Activated B cell treated with CpG ODN at 0.5 μM for 24 hours (primary cell): ENCODE measurements around the gene LIMK1. TPM values are rescaled to one million over a fixed set of nuclear protein-coding genes. Genes with fewer than 3 reads are reported as not detected.
A peak's percentile ranks its signal among the peaks of the same experiment; 100 is the strongest.

Experiments
- ATAC-seq: fragments of 200-7000 bp; cut with Tn5 transposase; one replicate; pipeline ENCODE4 v1.10.0; 2021; ENCODE audit warnings: low read depth, mild to moderate bottlenecking, moderate library complexity
- CTCF ChIA-PET: fragments of 350-600 bp; sonication (Branson Sonifier 250); formaldehyde crosslinking; loops from one replicate; lab custom pipeline; 2021; ENCODE audit warnings: antibody characterized with exemption; lab: Charles Lee
- POLR2A ChIA-PET: fragments of 350-600 bp; sonication (Branson Sonifier 250); formaldehyde crosslinking; loops from one replicate; lab custom pipeline; 2021; ENCODE audit warnings: antibody characterized with exemption; lab: Charles Lee
- DNase-seq: peaks from one replicate; pipeline ENCODE4 v3.0.0; 2022
- H3K27ac Mint-ChIP-seq: one replicate; pipeline ENCODE4 v1.8.0; 2020; ENCODE audit warnings: mixed read lengths
- H3K27me3 Mint-ChIP-seq: one replicate; pipeline ENCODE4 v1.8.0; 2021; ENCODE audit warnings: mixed read lengths
- H3K36me3 Mint-ChIP-seq: one replicate; pipeline ENCODE4 v1.8.0; 2021; ENCODE audit warnings: low read depth, mixed read lengths
- H3K4me1 Mint-ChIP-seq: one replicate; pipeline ENCODE4 v1.8.0; 2021; ENCODE audit warnings: mixed read lengths
- H3K4me3 Mint-ChIP-seq: one replicate; pipeline ENCODE4 v1.8.0; 2020; ENCODE audit warnings: mild to moderate bottlenecking, mixed read lengths
- H3K9me3 Mint-ChIP-seq: one replicate; pipeline ENCODE4 v1.8.0; 2020; ENCODE audit warnings: mixed read lengths
- CTCF ChIP-seq: fragments of 200-600 bp; IDR thresholded peaks from one replicate; pipeline ENCODE4 v1.8.0; 2022; ENCODE audit warnings: antibody characterized with exemption, mild to moderate bottlenecking
- intact Hi-C: fragments of 100-400 bp; cut with micrococcal nuclease; formaldehyde crosslinking; loops from one replicate; pipeline ENCODE4 v1.15.1; 2024
- total RNA-seq: library from RNA; stranded (reverse); gene quantifications from 2 replicates; pipeline ENCODE4 v1.2.3, GENCODE V29; 2022

Gene LIMK1
- total RNA-seq, 1 donor from 2014 or later = 59.6 TPM

GRCh38 chr7:74071121-74071520, 12.5 kb upstream of the LIMK1 start:
- TF ChIP-seq CTCF = no peak
- Mint-ChIP-seq H3K4me3 (no peak overlapping the region), H3K4me1 (peaks cover 2% of the 10 kb centered on the region), H3K9me3 (no peaks in the 10 kb centered on the region), H3K27me3 (no peaks in the 10 kb centered on the region), H3K36me3 (no peaks in the 10 kb centered on the region), H3K27ac (no peak overlapping the region)
- intact Hi-C loops = no loop called here
- CTCF ChIA-PET = interaction anchor here (1.0 to 4.9 kb wide), 2 partner anchors 9 to 330 kb away, joined by 3 to 30 read pairs; no protein-coding TSS in a partner anchor
- POLR2A ChIA-PET = interaction anchor here (0.6 kb wide), 1 partner anchor 139 kb away, joined by 3 read pairs; the partner anchor contains the start of gene LAT2
- no peak for ATAC-seq
- no peak for DNase-seq

GRCh38 chr7:74074770-74075169, 8.8 kb upstream of the LIMK1 start:
- H3K27me3 Mint-ChIP-seq = no peaks in the 10 kb centered on the region
- intact Hi-C loops = no loop called here
- no peak overlapping the region for H3K27ac Mint-ChIP-seq
- no peak for ATAC-seq
- H3K36me3 Mint-ChIP-seq = no peaks in the 10 kb centered on the region
- TF ChIP-seq CTCF = no peak
- H3K4me3 Mint-ChIP-seq = no peak overlapping the region
- DNase-seq = no peak
- no peaks in the 10 kb centered on the region for H3K4me1 Mint-ChIP-seq
- ChIA-PET POLR2A (no interaction called here), CTCF (no interaction called here)
- no peaks in the 10 kb centered on the region for H3K9me3 Mint-ChIP-seq

GRCh38 chr7:74078461-74078860, 5.1 kb upstream of the LIMK1 start:
- POLR2A ChIA-PET = interaction anchor here (1.3 kb wide), 1 partner anchor 96 kb away, joined by 4 read pairs; the partner anchor contains the start of gene EIF4H
- no peak for TF ChIP-seq CTCF
- Mint-ChIP-seq H3K36me3 (no peaks in the 10 kb centered on the region), H3K9me3 (no peaks in the 10 kb centered on the region), H3K27ac (no peak overlapping the region), H3K27me3 (no peaks in the 10 kb centered on the region), H3K4me3 (no peak overlapping the region), H3K4me1 (peaks cover 2% of the 10 kb centered on the region)
- no peak for DNase-seq
- CTCF ChIA-PET = interaction anchor here (0.9 kb wide), 2 partner anchors 10 to 128 kb away, joined by 3 to 4 read pairs; no protein-coding TSS in a partner anchor
- no peak for ATAC-seq
- intact Hi-C loops = no loop called here

- no peak for TF ChIP-seq CTCF
- Mint-ChIP-seq H3K4me1 (peaks cover 7% of the 10 kb centered on the region), H3K4me3 (no peak overlapping the region), H3K27ac (no peak overlapping the region), H3K9me3 (no peaks in the 10 kb centered on the region), H3K27me3 (no peaks in the 10 kb centered on the region), H3K36me3 (peaks cover 6% of the 10 kb centered on the region)
- POLR2A ChIA-PET = interaction anchor here (0.6 to 3.7 kb wide), 8 partner anchors 11 to 128 kb away, joined by 3 to 59 read pairs (median 7); partner anchors contain the start of gene EIF4H
- DNase-seq (no peak), ATAC-seq (no peak)
- intact Hi-C loops = loop anchor here (1.0 to 5.0 kb wide), 4 partner anchors 12 to 205 kb away; partner anchors contain the start of genes CLIP2 and EIF4H
- CTCF ChIA-PET = interaction anchor here (1.2 to 2.3 kb wide), 3 partner anchors 15 to 318 kb away, joined by 3 to 6 read pairs (median 3); no protein-coding TSS in a partner anchor
These were observed 861 bp upstream of the LIMK1 start for GRCh38 chr7:74082770-74083116.

- Mint-ChIP-seq H3K27me3 (no peaks in the 10 kb centered on the region), H3K36me3 (peaks cover 13% of the 10 kb centered on the region), H3K9me3 (no peaks in the 10 kb centered on the region), H3K27ac (peak overlapping the region; percentile 53), H3K4me1 (peaks cover 7% of the 10 kb centered on the region), H3K4me3 (peak overlapping the region; percentile 84)
- intact Hi-C loops = loop anchor here (1.0 to 5.0 kb wide), 5 partner anchors 10 to 203 kb away; partner anchors contain the start of genes CLIP2 and EIF4H
- peak; percentile 59 for ATAC-seq
- ChIA-PET POLR2A (interaction anchor here (0.5 to 3.7 kb wide), 13 partner anchors 10 to 288 kb away, joined by 3 to 59 read pairs (median 4); partner anchors contain the start of genes EIF4H and LAT2), CTCF (interaction anchor here (0.9 to 2.3 kb wide), 4 partner anchors 16 to 317 kb away, joined by 3 to 6 read pairs (median 4); no protein-coding TSS in a partner anchor)
- no peak for DNase-seq
- no peak for TF ChIP-seq CTCF
These were observed 521 bp downstream of the LIMK1 start for GRCh38 chr7:74083928-74084721.
